SK-N-MC (cell line): Measurements from ENCODE around the gene GMDS.

ENCODE experiments used
- EZH2 ChIP-seq: fragments of 200-600 bp; sonication (generic); IDR thresholded peaks from one replicate; pipeline ENCODE4 v1.6.1; 2017; ENCODE audit warnings: antibody characterized with exemption
- FOXP2 ChIP-seq: optimal IDR thresholded peaks from 2 replicates; pipeline ENCODE3; 2011; ENCODE audit warnings: mild to moderate bottlenecking, moderate library complexity; ENCODE audit not compliant: insufficient read depth; ENCODE audit errors: extremely low read length, control extremely low read depth
- POLR2AphosphoS5 ChIP-seq: IDR thresholded peaks from 2 replicates; pipeline ENCODE4 v1.6.1; 2012; ENCODE audit warnings: mild to moderate bottlenecking, low read depth, low read length, borderline replicate concordance

GRCh38 chr6:1972962-1973361 is 272.4 kb downstream of the GMDS start:
- no peak for TF ChIP-seq EZH2
- no peak for TF ChIP-seq POLR2AphosphoS5
- no peak for TF ChIP-seq FOXP2
